ENCODE results near the gene POU3F2. TPM values are rescaled to one million over a fixed set of nuclear protein-coding genes. Genes with fewer than 3 reads are reported as not detected.

Gene POU3F2
- total RNA-seq, 1 donor from 2014 or later = 12.2 TPM

GRCh38 chr6:98821756-98822405 lies 12.5 kb upstream of the POU3F2 start:
- H3K4me3 ChIP-seq = no peak overlapping the region
- DNase-seq (ENCODE audit: low spot score) = no peak
- no peaks in the 10 kb centered on the region for H3K36me3 ChIP-seq
- no peak overlapping the region for H3K4me2 ChIP-seq
- H3K79me2 ChIP-seq (ENCODE audit: low read depth) = no peaks in the 10 kb centered on the region
- Mint-ChIP-seq H3K4me3 (no peak overlapping the region), H3K9me3 (peaks cover 4% of the 10 kb centered on the region), H3K27me3 (ENCODE audit: insufficient read depth, low read depth) (peaks cover 3% of the 10 kb centered on the region), H3K36me3 (no peaks in the 10 kb centered on the region), H3K27ac (no peak overlapping the region), H3K4me1 (peaks cover 28% of the 10 kb centered on the region)
- no peaks in the 10 kb centered on the region for H3K9me3 ChIP-seq (ENCODE audit: low read depth)
- H3K27ac ChIP-seq = no peak overlapping the region
- TF ChIP-seq CTCF (IDR thresholded peaks at IDR 0.05) (no peak), EZH2phosphoT487 (IDR thresholded peaks at IDR 0.05) (no peak), EZH2 (IDR thresholded peaks at IDR 0.05) (no peak)
- H3K9ac ChIP-seq = no peak overlapping the region
- H3K4me1 ChIP-seq = peaks cover 17% of the 10 kb centered on the region
- H4K20me1 ChIP-seq (ENCODE audit: low read depth) = peaks cover 16% of the 10 kb centered on the region
- H2AFZ ChIP-seq (replicated peaks) = no peak overlapping the region
- peaks cover 84% of the 10 kb centered on the region for H3K27me3 ChIP-seq
- peaks cover 26% of the 10 kb centered on the region for H3F3A ChIP-seq (ENCODE audit: low read depth)

GRCh38 chr6:98823428-98824161 lies 10.8 kb upstream of the POU3F2 start:
- Mint-ChIP-seq H3K4me3 (peak overlapping the region; percentile 98), H3K27ac (peak overlapping the region; percentile 100), H3K4me1 (peaks cover 40% of the 10 kb centered on the region), H3K27me3 (ENCODE audit: insufficient read depth, low read depth) (peaks cover 5% of the 10 kb centered on the region), H3K9me3 (no peaks in the 10 kb centered on the region), H3K36me3 (no peaks in the 10 kb centered on the region)
- peak overlapping the region; percentile 98 for H3K4me2 ChIP-seq
- peak overlapping the region; percentile 69 for H3K4me3 ChIP-seq
- H3K79me2 ChIP-seq (ENCODE audit: low read depth) = no peaks in the 10 kb centered on the region
- no peak for DNase-seq (ENCODE audit: low spot score)
- H2AFZ ChIP-seq (replicated peaks) = peak overlapping the region; percentile 77
- peaks cover 32% of the 10 kb centered on the region for H3K4me1 ChIP-seq
- peaks cover 16% of the 10 kb centered on the region for H4K20me1 ChIP-seq (ENCODE audit: low read depth)
- H3F3A ChIP-seq (ENCODE audit: low read depth) = peaks cover 41% of the 10 kb centered on the region
- H3K36me3 ChIP-seq = no peaks in the 10 kb centered on the region
- TF ChIP-seq EZH2phosphoT487 (IDR thresholded peaks at IDR 0.05) (no peak), EZH2 (IDR thresholded peaks at IDR 0.05) (peak; percentile 12), CTCF (IDR thresholded peaks at IDR 0.05) (no peak)
- H3K9me3 ChIP-seq (ENCODE audit: low read depth) = no peaks in the 10 kb centered on the region
- no peak overlapping the region for H3K9ac ChIP-seq
- H3K27me3 ChIP-seq = peaks cover 100% of the 10 kb centered on the region
- H3K27ac ChIP-seq = no peak overlapping the region

GRCh38 chr6:98824162-98824901 lies 10.0 kb upstream of the POU3F2 start:
- H3F3A ChIP-seq (ENCODE audit: low read depth) = peaks cover 47% of the 10 kb centered on the region
- H3K4me1 Mint-ChIP-seq = peaks cover 46% of the 10 kb centered on the region
- H3K4me3 Mint-ChIP-seq = peak overlapping the region; percentile 98
- no peaks in the 10 kb centered on the region for H3K9me3 Mint-ChIP-seq
- no peak overlapping the region for H3K27ac ChIP-seq
- H3K4me2 ChIP-seq = peak overlapping the region; percentile 98
- peak overlapping the region; percentile 100 for H3K27ac Mint-ChIP-seq
- peaks cover 5% of the 10 kb centered on the region for H3K27me3 Mint-ChIP-seq (ENCODE audit: insufficient read depth, low read depth)
- H3K27me3 ChIP-seq = peaks cover 100% of the 10 kb centered on the region
- DNase-seq (ENCODE audit: low spot score) = peak; percentile 65
- peak overlapping the region; percentile 77 for H2AFZ ChIP-seq (replicated peaks)
- no peaks in the 10 kb centered on the region for H3K9me3 ChIP-seq (ENCODE audit: low read depth)
- TF ChIP-seq CTCF (IDR thresholded peaks at IDR 0.05) (no peak), EZH2phosphoT487 (IDR thresholded peaks at IDR 0.05) (no peak), EZH2 (IDR thresholded peaks at IDR 0.05) (no peak)
- H3K4me3 ChIP-seq = peak overlapping the region; percentile 69
- no peaks in the 10 kb centered on the region for H3K36me3 Mint-ChIP-seq
- no peaks in the 10 kb centered on the region for H3K36me3 ChIP-seq
- H3K79me2 ChIP-seq (ENCODE audit: low read depth) = no peaks in the 10 kb centered on the region
- H3K4me1 ChIP-seq = peaks cover 38% of the 10 kb centered on the region
- no peak overlapping the region for H3K9ac ChIP-seq
- H4K20me1 ChIP-seq (ENCODE audit: low read depth) = peaks cover 21% of the 10 kb centered on the region
